Nephron progenitor cell (in vitro differentiated cells): Measurements from ENCODE around the gene DMTF1.
A peak's percentile ranks its signal among the peaks of the same experiment; 100 is the strongest.

Source experiments
- DNase-seq: peaks from one replicate; pipeline ENCODE4 v3.0.0; 2021
- H3K27ac Mint-ChIP-seq: 2 replicates; pipeline ENCODE4 v1.8.0; 2021; ENCODE audit warnings: mild to moderate bottlenecking, moderate library complexity, mixed read lengths
- H3K27me3 Mint-ChIP-seq: 2 replicates; pipeline ENCODE4 v1.8.0; 2021; ENCODE audit warnings: mild to moderate bottlenecking, low read depth, mixed read lengths; ENCODE audit not compliant: poor library complexity
- H3K36me3 Mint-ChIP-seq: 2 replicates; pipeline ENCODE4 v1.8.0; 2021; ENCODE audit warnings: low read depth, mixed read lengths
- H3K4me1 Mint-ChIP-seq: 2 replicates; pipeline ENCODE4 v1.8.0; 2021; ENCODE audit warnings: mixed read lengths
- H3K4me3 Mint-ChIP-seq: 2 replicates; pipeline ENCODE4 v1.8.0; 2021; ENCODE audit warnings: mild to moderate bottlenecking, moderate library complexity, mixed read lengths
- H3K9me3 Mint-ChIP-seq: 2 replicates; pipeline ENCODE4 v1.8.0; 2021; ENCODE audit warnings: mild to moderate bottlenecking, moderate library complexity, mixed read lengths
- TF ChIP-seq, protein P1 (sequence below): fragments of 200-600 bp; sonication (generic); IDR thresholded peaks from 2 replicates; pipeline ENCODE4 v1.5.0; 2021; ENCODE audit warnings: antibody characterized with exemption

DMTF1 gene

DNA sequence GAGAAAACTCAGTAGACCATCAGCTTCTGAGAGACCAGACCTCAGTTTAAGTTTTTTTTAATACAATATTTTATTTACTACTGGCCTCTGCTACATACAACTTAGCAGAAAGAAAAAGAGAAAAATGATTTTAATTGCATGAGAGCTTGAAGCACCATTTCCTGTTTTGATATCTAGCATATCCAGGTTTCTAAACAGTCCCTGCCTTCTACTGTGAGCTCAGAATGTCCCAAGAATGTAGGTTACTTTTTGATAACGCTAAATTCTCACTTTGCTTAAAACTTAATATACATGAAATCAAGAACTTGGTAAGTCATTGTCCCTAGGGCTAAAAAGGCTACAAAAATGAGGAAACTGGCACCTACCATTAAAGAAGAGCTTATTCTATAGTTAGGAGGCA, 60.2 kb downstream of the DMTF1 start:
- peaks cover 42% of the 10 kb centered on the region for H3K4me1 Mint-ChIP-seq
- peak overlapping the region; percentile 57 for H3K27ac Mint-ChIP-seq
- TF ChIP-seq, protein P1, sequence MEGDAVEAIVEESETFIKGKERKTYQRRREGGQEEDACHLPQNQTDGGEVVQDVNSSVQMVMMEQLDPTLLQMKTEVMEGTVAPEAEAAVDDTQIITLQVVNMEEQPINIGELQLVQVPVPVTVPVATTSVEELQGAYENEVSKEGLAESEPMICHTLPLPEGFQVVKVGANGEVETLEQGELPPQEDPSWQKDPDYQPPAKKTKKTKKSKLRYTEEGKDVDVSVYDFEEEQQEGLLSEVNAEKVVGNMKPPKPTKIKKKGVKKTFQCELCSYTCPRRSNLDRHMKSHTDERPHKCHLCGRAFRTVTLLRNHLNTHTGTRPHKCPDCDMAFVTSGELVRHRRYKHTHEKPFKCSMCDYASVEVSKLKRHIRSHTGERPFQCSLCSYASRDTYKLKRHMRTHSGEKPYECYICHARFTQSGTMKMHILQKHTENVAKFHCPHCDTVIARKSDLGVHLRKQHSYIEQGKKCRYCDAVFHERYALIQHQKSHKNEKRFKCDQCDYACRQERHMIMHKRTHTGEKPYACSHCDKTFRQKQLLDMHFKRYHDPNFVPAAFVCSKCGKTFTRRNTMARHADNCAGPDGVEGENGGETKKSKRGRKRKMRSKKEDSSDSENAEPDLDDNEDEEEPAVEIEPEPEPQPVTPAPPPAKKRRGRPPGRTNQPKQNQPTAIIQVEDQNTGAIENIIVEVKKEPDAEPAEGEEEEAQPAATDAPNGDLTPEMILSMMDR: no peak
- peaks cover 3% of the 10 kb centered on the region for H3K27me3 Mint-ChIP-seq
- peaks cover 26% of the 10 kb centered on the region for H3K9me3 Mint-ChIP-seq
- DNase-seq: no peak
- H3K4me3 Mint-ChIP-seq: no peak overlapping the region
- peaks cover 77% of the 10 kb centered on the region for H3K36me3 Mint-ChIP-seq

DNA sequence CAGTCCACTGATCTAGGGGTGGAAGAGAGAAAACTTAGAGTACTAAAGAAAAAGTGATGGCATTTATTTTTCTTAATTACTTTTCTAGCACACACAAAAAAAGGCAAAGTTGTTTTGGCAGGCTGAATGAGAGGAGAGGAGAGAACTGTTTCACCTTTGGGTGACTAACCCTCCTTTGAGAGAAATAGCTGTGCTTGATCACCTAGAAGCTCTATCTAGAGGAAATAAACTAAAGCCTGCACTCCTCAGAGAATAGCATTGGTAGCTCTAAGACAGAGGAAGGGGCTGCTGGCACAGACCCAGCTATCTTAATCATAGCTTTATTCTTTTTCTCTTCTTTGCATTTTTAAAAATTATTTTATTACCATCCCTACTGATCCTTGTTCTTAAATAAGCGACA, 61.0 kb downstream of the DMTF1 start:
- peaks cover 19% of the 10 kb centered on the region for H3K9me3 Mint-ChIP-seq
- H3K4me1 Mint-ChIP-seq: peaks cover 50% of the 10 kb centered on the region
- H3K27me3 Mint-ChIP-seq: peaks cover 3% of the 10 kb centered on the region
- H3K36me3 Mint-ChIP-seq: peaks cover 70% of the 10 kb centered on the region
- no peak overlapping the region for H3K27ac Mint-ChIP-seq
- H3K4me3 Mint-ChIP-seq: no peak overlapping the region
- TF ChIP-seq, protein P1: no peak
- no peak for DNase-seq

DNA sequence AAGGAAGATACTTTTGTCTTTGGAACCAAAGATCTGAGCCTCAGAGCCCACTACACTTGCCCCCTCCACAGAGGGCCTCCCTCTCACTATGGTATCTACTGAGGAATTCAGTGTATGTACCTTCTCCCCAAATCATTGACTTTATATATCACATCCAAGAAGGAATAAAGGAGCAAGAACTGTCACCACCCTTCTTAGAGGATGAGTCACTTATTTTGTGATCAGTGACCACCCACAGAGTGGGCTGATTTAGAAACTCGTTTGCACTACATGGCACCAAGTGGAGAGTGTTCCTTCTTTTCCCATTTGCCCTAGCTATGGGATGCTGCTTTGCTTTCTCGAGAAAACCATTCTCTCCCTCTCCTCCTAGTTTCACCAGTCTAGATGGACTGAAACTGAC, 61.6 kb downstream of the DMTF1 start:
- H3K4me1 Mint-ChIP-seq: peaks cover 55% of the 10 kb centered on the region
- TF ChIP-seq, protein P1: no peak
- peaks cover 65% of the 10 kb centered on the region for H3K36me3 Mint-ChIP-seq
- peaks cover 3% of the 10 kb centered on the region for H3K27me3 Mint-ChIP-seq
- no peak overlapping the region for H3K27ac Mint-ChIP-seq
- H3K4me3 Mint-ChIP-seq: no peak overlapping the region
- peaks cover 13% of the 10 kb centered on the region for H3K9me3 Mint-ChIP-seq
- no peak for DNase-seq

DNA sequence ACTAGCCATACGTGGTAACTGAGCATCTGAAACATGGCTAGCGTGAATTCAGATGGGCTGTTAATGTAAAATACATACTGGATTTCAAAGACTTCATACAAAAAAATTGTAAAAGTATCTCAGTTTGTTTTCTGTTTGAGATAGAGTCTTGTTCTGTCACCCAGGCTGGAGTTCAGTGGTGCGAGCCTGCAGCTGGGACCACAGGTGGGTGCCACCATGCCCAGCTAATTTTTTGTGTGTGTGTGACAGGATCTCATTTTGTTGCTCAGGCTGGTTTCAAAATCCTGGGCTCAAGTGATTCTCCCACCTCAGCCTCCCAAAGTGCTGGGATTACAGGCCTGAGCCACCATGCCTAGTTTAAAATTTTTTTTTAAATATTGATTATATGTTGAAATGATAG, 62.8 kb downstream of the DMTF1 start:
- peaks cover 61% of the 10 kb centered on the region for H3K4me1 Mint-ChIP-seq
- H3K4me3 Mint-ChIP-seq: no peak overlapping the region
- DNase-seq: no peak
- peaks cover 4% of the 10 kb centered on the region for H3K9me3 Mint-ChIP-seq
- H3K36me3 Mint-ChIP-seq: peaks cover 53% of the 10 kb centered on the region
- TF ChIP-seq, protein P1: no peak
- peaks cover 3% of the 10 kb centered on the region for H3K27me3 Mint-ChIP-seq
- H3K27ac Mint-ChIP-seq: no peak overlapping the region

DNA sequence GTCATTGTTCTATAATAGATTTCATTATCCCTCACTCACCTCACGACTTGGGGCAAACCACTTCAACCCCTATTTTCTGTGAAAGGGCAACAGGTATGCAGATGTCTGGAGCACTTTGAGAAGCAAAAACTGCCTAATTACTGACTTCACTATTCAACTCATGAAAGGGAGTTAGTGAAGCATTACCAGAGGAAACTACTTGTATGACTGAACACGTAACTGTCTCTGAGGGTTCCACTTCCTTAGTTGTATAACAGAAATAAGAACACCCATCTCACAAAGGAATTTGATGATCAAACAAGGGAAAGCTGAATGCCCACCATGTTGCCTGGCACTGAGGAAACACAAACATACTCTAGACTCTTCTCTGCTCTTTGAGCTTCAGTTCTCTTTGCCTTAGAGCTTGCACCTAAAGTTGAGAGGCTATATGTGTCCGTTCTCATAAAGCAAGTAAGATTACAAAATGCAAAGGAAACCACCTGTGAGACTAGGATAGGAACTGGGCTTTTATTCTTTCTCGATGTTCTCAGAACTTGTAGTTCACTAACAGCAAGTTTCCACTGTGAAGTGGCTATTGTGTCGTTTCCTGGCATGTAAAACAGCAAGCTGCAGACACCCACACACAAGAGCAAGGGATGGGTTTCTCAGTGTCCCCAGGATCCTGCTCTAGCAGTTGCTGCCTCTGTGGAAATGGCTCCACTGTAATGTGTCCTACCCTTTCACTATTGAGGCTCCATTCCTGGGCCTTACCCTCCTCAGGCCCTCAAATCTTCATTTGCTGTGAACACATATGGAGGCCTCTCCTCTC, 64.7 kb downstream of the DMTF1 start:
- Mint-ChIP-seq H3K4me1 (peaks cover 59% of the 10 kb centered on the region), H3K9me3 (no peaks in the 10 kb centered on the region), H3K4me3 (no peak overlapping the region), H3K27ac (no peak overlapping the region), H3K36me3 (peaks cover 34% of the 10 kb centered on the region), H3K27me3 (no peaks in the 10 kb centered on the region)
- no peak for DNase-seq
- TF ChIP-seq, protein P1: no peak
